Large intestine (tissue), 3 donors: Measurements from ENCODE around the gene NUF2. TPM values are rescaled to one million over a fixed set of nuclear protein-coding genes. Genes with fewer than 3 reads are reported as not detected.

Source experiments
- DNase-seq, 2 donors: peaks; one replicate each; pipeline versions ENCODE4 v3.0.0 to v3.0.0-alpha.2; 2013
- H3K27ac ChIP-seq: one replicate; pipeline ENCODE4 v1.5.1; 2013; ENCODE audit warnings: low read length
- H3K27me3 ChIP-seq: 2 replicates; pipeline ENCODE4 v1.6.1; 2013; ENCODE audit warnings: low read length; ENCODE audit not compliant: control insufficient read depth, insufficient read depth
- H3K36me3 ChIP-seq: 2 replicates; pipeline ENCODE4 v1.6.1; 2013; ENCODE audit warnings: low read length; ENCODE audit not compliant: control insufficient read depth, insufficient read depth
- H3K4me1 ChIP-seq: one replicate; pipeline ENCODE4 v1.6.1; 2013; ENCODE audit warnings: low read length; ENCODE audit not compliant: control insufficient read depth, insufficient read depth
- H3K4me3 ChIP-seq: one replicate; pipeline ENCODE4 v1.5.1; 2013; ENCODE audit warnings: low read length
- H3K9me3 ChIP-seq: one replicate; pipeline ENCODE4 v1.6.1; 2013; ENCODE audit warnings: mild to moderate bottlenecking, low read depth, low read length, moderate library complexity; ENCODE audit not compliant: control insufficient read depth
- WGBS: methylation state at CpG from one replicate; pipeline ENCODE4 v1.1.5; 2013; ENCODE audit warnings: low lambda C conversion rate; ENCODE audit not compliant: insufficient coverage; 5-methylcytosine and 5-hydroxymethylcytosine counted together
- polyA plus RNA-seq: library from polyadenylated mRNA; unstranded; fragments of 120-200 nt; gene quantifications from one replicate; pipeline ENCODE4 v1.2.1, GENCODE V29; 2013

The NUF2 gene
- polyA plus RNA-seq, 1 donor = 9.9 TPM

DNA sequence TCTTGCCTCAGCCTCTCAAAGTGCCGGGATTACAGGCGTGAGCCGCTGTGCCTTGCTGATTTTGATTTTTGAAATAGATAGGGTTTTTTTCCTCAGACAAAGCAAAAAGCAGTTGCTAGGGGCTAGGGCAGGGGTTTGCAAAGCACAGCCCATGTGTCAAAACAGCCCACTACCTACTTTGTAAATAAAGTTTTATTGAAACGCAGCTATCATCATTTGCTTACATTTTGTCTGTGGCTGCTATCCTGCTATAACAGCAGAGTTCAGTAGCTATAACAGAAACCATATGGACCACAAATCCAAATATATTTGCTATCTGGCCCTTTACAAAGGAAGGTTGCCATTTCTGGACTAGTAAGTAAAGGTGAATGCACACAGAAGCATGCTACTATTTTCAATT is 44.8 kb downstream of the NUF2 start:
- Histone ChIP-seq H3K9me3 (no peaks in the 10 kb centered on the region), H3K27me3 (no peaks in the 10 kb centered on the region), H3K4me3 (no peak overlapping the region), H3K36me3 (no peaks in the 10 kb centered on the region), H3K27ac (no peak overlapping the region), H3K4me1 (no peaks in the 10 kb centered on the region)
- DNase-seq = no peak
- WGBS = 90% methylated on average over 3 of the region's 4 CpGs

GRCh38 chr1:163367721-163368120 is 46.0 kb downstream of the NUF2 start:
- H3K4me1 ChIP-seq = no peaks in the 10 kb centered on the region
- no peak overlapping the region for H3K27ac ChIP-seq
- no peak overlapping the region for H3K4me3 ChIP-seq
- H3K36me3 ChIP-seq = no peaks in the 10 kb centered on the region
- no peaks in the 10 kb centered on the region for H3K27me3 ChIP-seq
- WGBS = 80% methylated on average over 2 of the region's 4 CpGs
- DNase-seq = no peak
- no peaks in the 10 kb centered on the region for H3K9me3 ChIP-seq

DNA sequence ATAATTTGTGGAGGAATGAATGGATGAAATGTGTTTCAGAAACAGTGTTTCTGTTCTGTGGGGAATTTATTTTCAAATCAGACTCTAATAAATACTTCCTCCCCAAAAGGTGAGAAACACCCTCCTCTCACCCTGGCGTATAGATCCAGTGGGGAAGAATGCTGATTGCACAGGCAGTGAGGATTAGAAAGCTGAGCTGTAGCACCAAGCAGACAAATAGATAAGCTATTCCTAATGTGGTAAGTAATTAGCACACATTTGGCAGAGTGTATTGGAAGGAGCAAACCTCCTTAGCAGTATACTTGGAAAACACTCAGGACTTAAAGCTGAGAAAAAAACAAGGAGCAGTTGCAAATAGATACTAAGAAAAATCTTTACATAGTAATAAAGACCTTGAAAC is 50.8 kb downstream of the NUF2 start:
- Histone ChIP-seq H3K4me1 (no peaks in the 10 kb centered on the region), H3K4me3 (no peak overlapping the region), H3K27me3 (no peaks in the 10 kb centered on the region), H3K27ac (no peak overlapping the region), H3K36me3 (no peaks in the 10 kb centered on the region), H3K9me3 (no peaks in the 10 kb centered on the region)
- WGBS = 100% methylated on average over 1 of the region's 1 CpG
- no peak for DNase-seq

- no peaks in the 10 kb centered on the region for H3K27me3 ChIP-seq
- H3K4me3 ChIP-seq = no peak overlapping the region
- no peak for DNase-seq
- no peaks in the 10 kb centered on the region for H3K9me3 ChIP-seq
- no peaks in the 10 kb centered on the region for H3K36me3 ChIP-seq
- no peak overlapping the region for H3K27ac ChIP-seq
- peaks cover 10% of the 10 kb centered on the region for H3K4me1 ChIP-seq
- WGBS = 100% methylated on average over 1 of the region's 2 CpGs
These were observed 56.8 kb downstream of the NUF2 start for GRCh38 chr1:163378554-163378953.

GRCh38 chr1:163379801-163380200 is 58.0 kb downstream of the NUF2 start:
- Histone ChIP-seq H3K27ac (no peak overlapping the region), H3K4me3 (no peak overlapping the region), H3K36me3 (no peaks in the 10 kb centered on the region), H3K4me1 (peaks cover 10% of the 10 kb centered on the region), H3K27me3 (no peaks in the 10 kb centered on the region), H3K9me3 (no peaks in the 10 kb centered on the region)
- no peak for DNase-seq
- 42% methylated on average over 1 of the region's 4 CpGs for WGBS

GRCh38 chr1:163381487-163382184 is 59.9 kb downstream of the NUF2 start:
- Histone ChIP-seq H3K36me3 (no peaks in the 10 kb centered on the region), H3K27ac (peak overlapping the region; percentile 67), H3K9me3 (no peaks in the 10 kb centered on the region), H3K4me3 (no peak overlapping the region), H3K4me1 (peaks cover 10% of the 10 kb centered on the region), H3K27me3 (no peaks in the 10 kb centered on the region)
- DNase-seq = peak; percentile 56 to 83
- 25% methylated on average over 2 of the region's 2 CpGs for WGBS

- Histone ChIP-seq H3K4me3 (no peak overlapping the region), H3K4me1 (peaks cover 10% of the 10 kb centered on the region), H3K27me3 (no peaks in the 10 kb centered on the region), H3K36me3 (no peaks in the 10 kb centered on the region), H3K27ac (peak overlapping the region; percentile 67), H3K9me3 (no peaks in the 10 kb centered on the region)
- DNase-seq = peak in 1 of 2 donors; percentile 31
- 48% methylated on average over 2 of the region's 4 CpGs for WGBS
These were observed 60.6 kb downstream of the NUF2 start for GRCh38 chr1:163382395-163382794.

DNA sequence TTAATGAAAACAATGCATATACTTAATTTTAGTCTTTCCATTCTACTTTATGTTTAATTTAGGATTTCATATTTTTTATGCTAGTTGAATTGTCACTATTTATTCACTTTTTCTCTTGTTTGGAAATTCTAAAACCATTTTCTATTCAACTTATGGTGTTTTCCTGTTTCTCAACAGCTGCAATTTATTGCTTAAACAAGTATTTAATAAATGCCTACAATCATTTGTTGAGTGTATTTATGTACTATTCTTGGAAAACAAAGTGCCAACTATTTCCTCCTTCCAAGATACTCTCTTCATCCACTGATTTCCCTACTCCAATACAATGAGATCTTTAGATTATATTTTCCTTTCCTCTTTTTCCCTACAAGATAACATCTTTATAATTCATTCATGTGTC is 65.4 kb downstream of the NUF2 start:
- DNase-seq = no peak

DNA sequence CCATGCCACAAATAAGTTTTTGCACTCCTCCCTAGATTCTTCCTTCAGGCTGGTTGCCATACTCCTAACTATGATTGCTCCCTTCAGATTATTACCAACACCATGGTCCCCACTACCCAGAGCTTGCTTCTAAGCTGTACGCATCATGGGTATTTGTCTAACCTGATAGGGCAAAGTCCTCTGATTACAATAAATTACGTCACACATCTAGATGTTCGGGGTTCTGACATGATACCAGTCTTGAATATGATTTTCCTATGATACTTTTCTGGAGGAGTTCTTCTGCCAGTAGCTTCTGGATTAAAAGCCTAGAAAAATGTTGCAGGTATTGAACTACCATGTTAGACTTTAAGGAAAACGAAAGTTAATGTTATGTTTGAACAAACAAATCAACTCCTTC is 67.2 kb downstream of the NUF2 start:
- peak in 1 of 2 donors; percentile 33 for DNase-seq
- no CpG with 5 or more reads among the region's 4 CpGs for WGBS
- H3K4me3 ChIP-seq = no peak overlapping the region
- no peak overlapping the region for H3K27ac ChIP-seq
- H3K9me3 ChIP-seq = no peaks in the 10 kb centered on the region
- no peaks in the 10 kb centered on the region for H3K36me3 ChIP-seq
- H3K4me1 ChIP-seq = peaks cover 3% of the 10 kb centered on the region
- H3K27me3 ChIP-seq = no peaks in the 10 kb centered on the region

More for the DNA sequence above, 65.4 kb downstream of the NUF2 start:
- no peaks in the 10 kb centered on the region for H3K9me3 ChIP-seq
- no peak overlapping the region for H3K27ac ChIP-seq
- H3K36me3 ChIP-seq = no peaks in the 10 kb centered on the region
- H3K4me3 ChIP-seq = no peak overlapping the region
- peaks cover 12% of the 10 kb centered on the region for H3K4me1 ChIP-seq
- no peaks in the 10 kb centered on the region for H3K27me3 ChIP-seq

DNA sequence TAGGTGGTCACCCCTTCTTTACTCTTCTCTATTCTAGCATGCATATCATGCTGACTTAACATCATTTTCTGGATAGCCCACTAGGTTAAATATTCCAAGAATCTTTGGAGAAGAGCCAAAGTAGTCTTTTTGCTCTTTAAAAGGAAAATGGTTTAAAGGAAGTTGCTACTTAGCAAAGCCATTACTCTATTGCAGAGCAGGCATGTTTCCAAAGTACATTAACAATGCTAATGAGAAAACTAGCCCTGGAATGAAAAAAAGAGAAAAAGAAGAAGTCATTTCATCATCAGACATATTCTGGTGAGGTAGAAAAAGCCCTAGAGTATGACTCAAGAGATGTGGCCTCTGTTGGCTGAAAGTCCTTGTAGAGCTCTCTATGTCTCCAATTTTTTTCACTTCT is 74.0 kb downstream of the NUF2 start:
- H3K4me3 ChIP-seq = no peak overlapping the region
- no peak overlapping the region for H3K27ac ChIP-seq
- no peaks in the 10 kb centered on the region for H3K27me3 ChIP-seq
- DNase-seq = no peak
- no peaks in the 10 kb centered on the region for H3K9me3 ChIP-seq
- H3K4me1 ChIP-seq = no peaks in the 10 kb centered on the region
- H3K36me3 ChIP-seq = no peaks in the 10 kb centered on the region

DNA sequence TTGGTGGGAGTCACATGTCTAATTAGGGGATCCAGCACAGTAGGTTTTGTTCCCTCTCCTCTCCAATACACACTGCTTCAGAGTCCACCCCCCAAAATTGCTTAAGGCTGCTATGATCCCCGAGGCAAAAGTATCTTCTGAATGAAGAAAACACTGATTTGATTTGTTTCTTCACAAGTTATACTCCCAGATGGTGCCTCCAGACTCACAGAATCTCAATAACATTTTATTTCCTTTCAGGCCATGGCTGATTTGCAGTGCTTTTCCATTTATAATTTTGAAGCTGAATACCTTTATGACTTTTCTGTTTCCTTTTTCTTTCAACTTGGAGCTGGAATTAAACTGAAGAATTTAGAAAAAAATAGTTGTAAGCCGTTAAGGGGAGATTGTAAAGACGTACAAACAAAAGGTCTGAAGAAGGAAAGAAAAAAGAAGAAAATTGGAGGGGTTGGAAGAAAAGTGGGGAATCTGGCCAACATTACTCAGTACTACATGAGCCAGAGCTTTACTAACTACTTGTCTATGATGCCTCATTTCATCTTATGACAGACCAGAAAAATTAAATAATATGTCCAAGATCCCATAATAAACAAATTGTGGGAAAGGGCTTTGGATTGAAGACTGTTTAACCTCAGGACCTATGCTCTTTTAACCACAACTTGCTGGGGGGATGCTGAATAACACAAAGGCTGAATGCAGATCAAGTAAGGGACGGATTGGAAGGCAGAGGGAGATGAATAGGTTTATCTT is 75.9 kb downstream of the NUF2 start:
- no peaks in the 10 kb centered on the region for H3K9me3 ChIP-seq
- no peak overlapping the region for H3K4me3 ChIP-seq
- no peaks in the 10 kb centered on the region for H3K27me3 ChIP-seq
- 76% methylated on average over 4 of the region's 4 CpGs for WGBS
- no peak for DNase-seq
- H3K4me1 ChIP-seq = no peaks in the 10 kb centered on the region
- H3K36me3 ChIP-seq = no peaks in the 10 kb centered on the region
- no peak overlapping the region for H3K27ac ChIP-seq
